Activated CD4-positive, alpha-beta T cell treated with anti-CD3 and anti-CD28 coated beads, Interleukin-2, amount 50 U/mL, for 24 hours (primary cell): ENCODE data around the gene EFHB.
"Not testable (repeated sequence)": the region's sequence is repeated elsewhere in the genome, so short reads cannot be mapped to it uniquely, and the experiment has no call there.

Source experiments
- DNase-seq, 2 donors: peaks; one replicate each; pipeline ENCODE4 v3.0.0-alpha.2; 2020; ENCODE audit warnings: low read depth in 1 of 2, low spot score in 1 of 2

Gene EFHB

DNA sequence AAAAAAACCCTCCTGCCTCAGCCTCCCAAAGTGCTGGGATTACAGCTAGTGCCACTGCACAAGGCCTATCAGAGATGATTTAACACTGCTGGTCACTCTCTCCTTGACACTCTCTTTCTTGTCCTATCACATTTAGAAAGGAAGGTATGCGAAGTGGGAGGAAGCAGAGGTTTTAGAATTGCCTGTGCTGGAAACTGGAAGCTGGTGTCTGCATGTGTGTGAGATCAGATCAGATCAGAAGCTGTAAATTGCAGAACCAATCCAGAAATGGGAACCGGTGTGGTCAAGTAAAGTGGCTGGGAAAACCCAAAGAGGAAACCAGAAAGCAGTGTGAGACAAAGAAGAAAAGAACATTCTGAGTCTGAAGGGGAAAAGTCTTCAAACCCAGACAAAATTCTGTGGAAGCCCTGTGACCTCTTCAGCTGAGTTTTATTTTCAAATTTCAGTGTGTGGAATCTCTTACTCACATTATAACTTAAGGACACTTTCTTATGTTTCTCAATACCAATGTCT lies 2.8 kb downstream of the EFHB start:
- peak in 1 of 2 donors; percentile 35 for DNase-seq

- no peak for DNase-seq
Measured at GRCh38 chr3:19920401-19921080, 13.5 kb downstream of the EFHB start.

GRCh38 chr3:19917167-19917566 lies 16.9 kb downstream of the EFHB start:
- DNase-seq: no peak

GRCh38 chr3:19911452-19911851 lies 22.6 kb downstream of the EFHB start:
- DNase-seq: no peak

GRCh38 chr3:19907523-19907922 lies 26.5 kb downstream of the EFHB start:
- no peak for DNase-seq

GRCh38 chr3:19903649-19904048 lies 30.4 kb downstream of the EFHB start:
- no peak for DNase-seq

DNA sequence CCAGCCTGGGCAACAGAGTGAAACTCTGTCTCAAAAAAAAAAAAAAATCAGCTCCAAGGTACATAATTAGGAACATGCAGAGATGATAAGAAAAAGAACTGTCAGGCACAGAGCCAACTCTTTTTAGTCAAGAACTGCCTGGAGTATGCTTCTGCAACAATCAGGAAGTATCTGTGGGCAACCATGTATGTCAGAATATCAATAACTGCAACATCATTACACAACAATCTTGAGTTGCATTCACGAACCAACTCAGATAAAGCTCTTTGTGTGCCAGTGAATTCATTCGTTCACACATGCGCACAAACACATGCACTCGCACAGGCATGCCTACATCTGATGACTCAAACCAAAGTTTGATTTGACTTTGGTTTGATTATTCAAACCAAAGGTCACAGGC lies 32.1 kb downstream of the EFHB start:
- DNase-seq: no peak

GRCh38 chr3:19901337-19901736 lies 32.7 kb downstream of the EFHB start:
- DNase-seq: no peak

- DNase-seq: not testable (repeated sequence)
Measured at GRCh38 chr3:19899833-19900232, 34.2 kb downstream of the EFHB start.

GRCh38 chr3:19899264-19899663 lies 34.8 kb downstream of the EFHB start:
- DNase-seq: no peak

DNA sequence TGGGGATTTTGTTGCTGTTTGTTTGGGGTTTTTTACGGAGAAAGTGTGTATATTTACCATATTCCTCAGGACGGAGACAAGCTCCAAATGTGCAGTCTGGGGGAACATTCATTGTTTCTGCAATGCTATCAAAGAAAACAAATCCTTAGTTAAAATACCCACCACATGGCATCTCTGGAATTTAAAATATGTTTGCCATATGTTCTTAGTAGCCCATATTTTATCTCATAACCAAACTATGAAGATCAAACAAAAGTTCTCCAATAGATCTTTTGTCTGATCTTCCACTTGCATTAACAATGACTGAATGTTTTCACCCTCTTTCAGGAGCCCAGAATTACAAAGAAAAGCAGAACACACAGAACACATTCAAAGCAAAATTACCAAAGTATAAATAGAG lies 35.3 kb downstream of the EFHB start:
- DNase-seq: no peak

DNA sequence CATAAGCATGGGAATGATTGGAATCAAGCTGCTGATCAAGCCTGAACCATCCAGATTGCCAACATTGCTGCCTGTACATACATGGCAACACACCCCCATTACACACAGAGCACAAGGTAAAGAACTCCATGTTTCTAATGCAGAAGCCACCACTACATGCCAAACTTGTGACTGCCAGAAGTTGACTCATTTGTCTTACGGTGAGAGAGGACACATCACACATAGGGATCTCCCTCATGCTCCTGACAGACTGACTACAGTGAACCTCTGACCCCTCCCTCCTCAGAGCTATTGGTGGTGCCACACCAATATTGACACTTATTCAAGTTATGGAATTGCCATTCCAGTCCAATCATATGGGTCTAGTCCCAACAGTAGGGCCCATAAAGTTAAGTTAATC lies 42.3 kb downstream of the EFHB start:
- DNase-seq: no peak

GRCh38 chr3:19888428-19889152 lies 45.4 kb downstream of the EFHB start:
- DNase-seq: no peak

DNA sequence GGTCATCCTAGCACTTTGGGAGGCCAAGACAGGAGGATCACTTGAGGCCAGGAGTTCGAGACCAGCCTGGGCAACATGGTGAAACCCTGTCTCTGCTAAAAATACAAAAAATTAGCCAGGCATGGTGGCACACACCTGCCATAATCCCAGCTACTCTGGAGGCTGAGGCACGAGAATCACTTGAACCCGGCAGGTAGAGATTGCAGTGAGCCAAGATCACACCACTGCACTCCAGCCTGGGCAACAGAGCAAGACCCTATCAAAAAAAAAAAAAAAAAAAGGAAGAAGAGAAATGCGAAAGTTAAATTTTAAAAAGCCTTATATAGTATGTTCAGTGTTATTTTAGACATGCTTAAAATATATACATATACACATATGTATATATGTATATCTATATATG lies 46.9 kb downstream of the EFHB start:
- not testable (repeated sequence) for DNase-seq

- no peak for DNase-seq
Measured at GRCh38 chr3:19886404-19886803, 47.6 kb downstream of the EFHB start.

GRCh38 chr3:19885468-19885867 lies 48.5 kb downstream of the EFHB start:
- no peak for DNase-seq

- no peak for DNase-seq
Measured at GRCh38 chr3:19881852-19882251, 52.2 kb downstream of the EFHB start.

DNA sequence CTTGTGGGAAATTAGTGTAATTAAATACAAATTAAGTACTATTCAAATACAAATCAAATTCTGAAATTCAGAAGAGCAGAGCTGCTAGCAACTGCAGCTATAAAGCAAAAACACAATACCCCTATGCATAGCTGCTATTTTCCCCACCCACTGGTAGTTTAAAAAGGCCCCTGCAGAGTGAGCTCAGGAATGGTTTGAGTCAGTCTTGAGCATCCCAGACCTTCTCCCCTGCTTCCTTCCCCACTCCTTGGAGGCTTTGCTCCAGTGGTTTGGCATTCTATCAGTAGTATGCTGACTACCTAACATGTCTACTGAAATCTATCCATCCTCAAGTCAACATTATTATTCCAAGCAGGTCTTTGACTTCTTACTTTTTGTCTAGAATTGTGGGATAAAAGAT lies 53.0 kb downstream of the EFHB start:
- DNase-seq: no peak

DNA sequence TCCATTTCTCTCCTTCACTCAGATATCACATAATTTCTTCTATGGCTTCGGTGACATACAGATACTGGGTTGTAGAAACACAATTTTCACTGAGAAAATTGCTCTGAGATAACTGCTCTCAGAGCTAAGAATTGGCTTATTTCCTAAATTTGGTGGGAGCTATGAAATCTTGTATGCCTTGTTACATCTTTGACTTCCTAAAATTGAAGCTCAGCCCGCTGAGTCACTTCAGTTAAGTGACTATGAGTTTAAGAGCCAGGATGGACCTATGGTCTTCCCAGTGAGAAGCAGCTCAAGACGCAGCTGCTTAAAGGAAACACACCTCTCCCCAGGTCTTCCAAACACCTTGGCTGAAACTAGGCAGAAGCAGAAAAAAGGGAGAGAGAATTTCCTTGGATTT lies 56.4 kb downstream of the EFHB start:
- no peak for DNase-seq

- peak in 1 of 2 donors; percentile 30 for DNase-seq
Measured at GRCh38 chr3:19866751-19867347, 67.2 kb downstream of the EFHB start.

DNA sequence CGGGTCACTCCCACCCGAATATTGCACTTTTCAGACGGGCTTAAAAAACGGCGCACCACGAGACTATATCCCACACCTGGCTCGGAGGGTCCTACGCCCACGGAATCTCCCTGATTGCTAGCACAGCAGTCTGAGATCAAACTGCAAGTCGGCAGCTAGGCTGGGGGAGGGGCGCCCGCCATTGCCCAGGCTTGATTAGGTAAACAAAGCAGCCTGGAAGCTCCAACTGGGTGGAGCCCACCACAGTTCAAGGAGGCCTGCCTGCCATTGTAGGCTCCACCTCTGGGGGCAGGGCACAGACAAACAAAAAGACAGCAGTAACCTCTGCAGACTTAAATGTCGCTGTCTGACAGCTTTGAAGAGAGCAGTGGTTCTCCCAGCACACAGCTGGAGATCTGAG lies 78.7 kb downstream of the EFHB start:
- not testable (repeated sequence) for DNase-seq

GRCh38 chr3:19846609-19847008 lies 87.4 kb downstream of the EFHB start:
- DNase-seq: not testable (repeated sequence)
